PFSK-1 (cell line): ENCODE results near the gene SCNN1G.

Experiments used
- FOXP2 ChIP-seq: optimal IDR thresholded peaks from 2 replicates; pipeline ENCODE3; 2011; ENCODE audit warnings: borderline replicate concordance, control low read depth, inconsistent platforms; ENCODE audit not compliant: insufficient read depth; ENCODE audit errors: extremely low read length, extremely low read depth
- POLR2AphosphoS5 ChIP-seq: IDR thresholded peaks from 2 replicates; pipeline ENCODE4 v1.6.1; 2012; ENCODE audit warnings: low read depth, mild to moderate bottlenecking, control low read depth, low read length, moderate library complexity
- REST ChIP-seq, 2 experiments: IDR thresholded peaks; 2 replicates each; pipeline versions ENCODE4 v1.6.1 to v1.8.0; 2011 to 2012; ENCODE audit warnings: low read depth in 2 of 2, low read length in 2 of 2, control low read depth in 1 of 2, inconsistent platforms in 1 of 2, mild to moderate bottlenecking in 1 of 2, moderate library complexity in 1 of 2; ENCODE audit not compliant: insufficient read depth in 1 of 2
- SIN3A ChIP-seq: IDR thresholded peaks from 2 replicates; pipeline ENCODE4 v1.6.1; 2012; ENCODE audit warnings: mild to moderate bottlenecking, low read length, moderate library complexity, borderline replicate concordance; ENCODE audit not compliant: insufficient read depth
- TAF1 ChIP-seq: IDR thresholded peaks from 2 replicates; pipeline ENCODE4 v1.6.1; 2012; ENCODE audit warnings: low read length, control low read depth, borderline replicate concordance; ENCODE audit not compliant: insufficient read depth

The SCNN1G gene

DNA sequence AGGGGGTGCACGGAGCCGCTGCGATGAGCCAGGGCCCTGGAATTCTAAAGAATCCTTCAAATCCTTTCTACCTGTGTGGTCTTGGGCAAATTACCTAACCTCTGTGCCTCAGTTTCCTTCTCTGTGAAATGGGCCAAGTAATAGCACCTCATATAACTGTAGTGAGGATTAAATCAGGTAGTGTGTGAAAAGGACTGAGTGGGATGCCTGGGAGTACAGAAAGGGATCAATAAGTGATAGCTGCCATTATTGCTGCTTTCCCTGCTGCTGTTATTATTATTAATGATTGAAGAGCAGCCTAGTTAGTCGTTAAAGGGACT, 958 bp downstream of the SCNN1G start:
- no peak for TF ChIP-seq SIN3A
- no peak for TF ChIP-seq REST (IDR thresholded peaks at IDR 0.05; ENCODE audit: insufficient read depth in 1 of 2, low read depth in 2 of 2, low read length in 2 of 2)
- no peak for TF ChIP-seq TAF1
- TF ChIP-seq FOXP2: no peak
- TF ChIP-seq POLR2AphosphoS5: no peak

GRCh38 chr16:23185656-23186055, 3.1 kb downstream of the SCNN1G start:
- TF ChIP-seq SIN3A: no peak
- TF ChIP-seq FOXP2: no peak

DNA sequence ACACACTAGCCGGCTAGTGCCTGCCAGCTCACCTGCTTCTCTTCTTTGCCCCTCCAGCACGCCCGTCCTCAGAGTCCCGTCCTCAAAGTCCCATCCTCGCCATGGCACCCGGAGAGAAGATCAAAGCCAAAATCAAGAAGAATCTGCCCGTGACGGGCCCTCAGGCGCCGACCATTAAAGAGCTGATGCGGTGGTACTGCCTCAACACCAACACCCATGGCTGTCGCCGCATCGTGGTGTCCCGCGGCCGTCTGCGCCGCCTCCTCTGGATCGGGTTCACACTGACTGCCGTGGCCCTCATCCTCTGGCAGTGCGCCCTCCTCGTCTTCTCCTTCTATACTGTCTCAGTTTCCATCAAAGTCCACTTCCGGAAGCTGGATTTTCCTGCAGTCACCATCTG, 3.6 kb downstream of the SCNN1G start:
- no peak for TF ChIP-seq SIN3A
- TF ChIP-seq TAF1: no peak
- TF ChIP-seq REST (IDR thresholded peaks at IDR 0.05; ENCODE audit: insufficient read depth in 1 of 2, low read depth in 2 of 2, low read length in 2 of 2): no peak
- no peak for TF ChIP-seq POLR2AphosphoS5
- no peak for TF ChIP-seq FOXP2

GRCh38 chr16:23187341-23187740, 4.8 kb downstream of the SCNN1G start:
- TF ChIP-seq REST (IDR thresholded peaks at IDR 0.05; ENCODE audit: insufficient read depth in 1 of 2, low read depth in 2 of 2, low read length in 2 of 2) (no peak), FOXP2 (no peak), POLR2AphosphoS5 (no peak), SIN3A (no peak), TAF1 (no peak)

GRCh38 chr16:23188911-23189310, 6.4 kb downstream of the SCNN1G start:
- TF ChIP-seq POLR2AphosphoS5: no peak
- TF ChIP-seq SIN3A: no peak
- TF ChIP-seq TAF1: no peak
- TF ChIP-seq FOXP2: no peak
- no peak for TF ChIP-seq REST (IDR thresholded peaks at IDR 0.05; ENCODE audit: insufficient read depth in 1 of 2, low read depth in 2 of 2, low read length in 2 of 2)
